ENCODE data around the gene CD63.

- TF ChIP-seq NR2C2 (CRISPR knock-in tag; IDR thresholded peaks at IDR 0.05): no peak
- no peak for TF ChIP-seq CTCF (IDR thresholded peaks at IDR 0.05)
- TF ChIP-seq USF1 (CRISPR knock-in tag; IDR thresholded peaks at IDR 0.05): no peak
- TF ChIP-seq ZNF423 (CRISPR knock-in tag; IDR thresholded peaks at IDR 0.05): no peak
- TF ChIP-seq MAX (CRISPR knock-in tag; IDR thresholded peaks at IDR 0.05): no peak
- no peak for TF ChIP-seq ELF4 (CRISPR knock-in tag; IDR thresholded peaks at IDR 0.05; ENCODE audit: low read depth)
- TF ChIP-seq HMGXB4 (CRISPR knock-in tag; IDR thresholded peaks at IDR 0.05): no peak
These were observed 5.8 kb upstream of the CD63 start for GRCh38 chr12:55734595-55734994.

All from WTC11 (cell line).